WTC11 (cell line): ENCODE data around the gene SEMA4D.

Experiments used
- ATF2 ChIP-seq: sonication (generic); formaldehyde crosslinking; IDR thresholded peaks from 2 replicates; pipeline ENCODE4 v1.8.1; 2022; ENCODE audit warnings: low read depth, missing genetic modification reagents, borderline replicate concordance
- CTCF ChIP-seq: fragments of 200-600 bp; IDR thresholded peaks from 2 replicates; pipeline ENCODE4 v1.8.0; 2022; ENCODE audit warnings: antibody characterized with exemption
- JUN ChIP-seq: sonication (generic); formaldehyde crosslinking; IDR thresholded peaks from 2 replicates; pipeline ENCODE4 v1.8.0; 2023; ENCODE audit warnings: mild to moderate bottlenecking, missing genetic modification reagents

- TF ChIP-seq ATF2 (CRISPR knock-in tag) (no peak), JUN (no peak), CTCF (no peak)
Observed at GRCh38 chr9:89541798-89542197, 43.9 kb upstream of the SEMA4D start.
